NCI-H2081 treated with DMSO at 0.1 percent for 48 hours (cell line): ENCODE results near the gene DMAC1.

Source experiments
- DNase-seq: peaks from one replicate; lab custom pipeline; 2025; lab: John Stamatoyannopoulos, UW

The DMAC1 gene, protein sequence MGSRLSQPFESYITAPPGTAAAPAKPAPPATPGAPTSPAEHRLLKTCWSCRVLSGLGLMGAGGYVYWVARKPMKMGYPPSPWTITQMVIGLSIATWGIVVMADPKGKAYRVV

GRCh38 chr9:7799234-7799943 lies at the start of gene DMAC1:
Gene DMAC1, minus strand, starts transcription at chr9:7799778. Its CDS starts 44 bp downstream, at chr9:7799734.
- peak; percentile 41 for DNase-seq

- no peak for DNase-seq
Measured at GRCh38 chr9:7849362-7849761, 49.8 kb upstream of the DMAC1 start.

- DNase-seq: no peak
Measured at GRCh38 chr9:7848498-7848897, 48.9 kb upstream of the DMAC1 start.

DNA sequence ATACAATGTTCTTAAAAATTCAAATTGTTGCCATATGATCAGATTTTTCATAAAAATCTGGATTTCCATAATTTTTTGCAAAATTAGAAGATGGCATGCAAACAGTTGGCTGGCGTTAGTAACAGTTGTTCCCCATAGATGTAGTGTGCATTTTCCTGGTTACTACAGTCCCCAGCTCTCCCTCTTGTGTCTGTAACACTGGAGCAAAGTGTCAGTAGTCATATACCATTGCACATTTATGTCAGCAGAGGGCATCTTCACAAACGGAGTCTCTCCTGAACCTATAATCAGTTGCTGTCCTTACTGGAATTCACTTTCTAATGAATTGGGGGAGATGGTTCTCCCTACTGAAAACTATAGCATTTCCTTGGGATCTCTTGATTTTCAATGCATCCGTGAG lies 44.7 kb upstream of the DMAC1 start:
- DNase-seq: no peak

DNA sequence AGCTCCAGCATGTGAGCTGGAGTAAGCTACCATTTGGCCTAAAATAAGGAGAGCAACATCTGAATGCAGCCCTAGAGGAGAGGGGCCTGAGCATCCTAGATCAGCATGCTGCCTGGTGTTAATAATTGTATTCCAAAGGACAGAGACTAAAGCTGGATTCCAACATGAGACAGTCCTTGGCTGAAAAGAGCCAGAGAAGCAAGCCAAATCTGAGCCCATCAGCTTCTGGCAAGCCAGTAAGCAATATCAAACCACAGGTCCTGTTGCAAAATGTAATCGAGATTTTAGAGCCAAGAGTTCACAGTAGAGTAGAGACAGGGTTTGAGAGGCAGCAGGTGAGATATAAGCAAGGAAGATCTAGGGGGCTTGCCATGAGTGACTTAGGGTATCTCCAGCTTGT lies 42.3 kb upstream of the DMAC1 start:
- DNase-seq: no peak

- no peak for DNase-seq
Measured at GRCh38 chr9:7834531-7834930, 35.0 kb upstream of the DMAC1 start.

DNA sequence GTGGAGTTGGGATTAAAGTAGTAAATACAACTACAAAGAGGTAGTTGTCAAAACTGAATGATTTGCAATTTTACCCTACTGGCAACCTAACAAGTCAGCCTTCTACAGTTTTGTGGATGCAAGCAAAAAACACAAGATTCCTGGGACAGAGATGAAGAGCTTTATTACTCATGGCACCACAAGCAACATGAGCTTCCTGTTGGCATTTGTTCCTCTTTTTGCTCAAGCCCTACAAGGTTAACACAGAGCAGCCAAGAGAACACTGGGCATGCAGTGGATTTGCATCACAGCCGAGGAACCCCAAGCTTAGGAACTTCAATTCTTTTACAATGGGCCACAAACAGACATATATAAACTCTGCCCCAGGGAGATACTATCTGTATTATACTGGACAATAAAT lies 28.8 kb upstream of the DMAC1 start:
- DNase-seq: no peak

GRCh38 chr9:7827792-7828191 lies 28.2 kb upstream of the DMAC1 start:
- no peak for DNase-seq

DNA sequence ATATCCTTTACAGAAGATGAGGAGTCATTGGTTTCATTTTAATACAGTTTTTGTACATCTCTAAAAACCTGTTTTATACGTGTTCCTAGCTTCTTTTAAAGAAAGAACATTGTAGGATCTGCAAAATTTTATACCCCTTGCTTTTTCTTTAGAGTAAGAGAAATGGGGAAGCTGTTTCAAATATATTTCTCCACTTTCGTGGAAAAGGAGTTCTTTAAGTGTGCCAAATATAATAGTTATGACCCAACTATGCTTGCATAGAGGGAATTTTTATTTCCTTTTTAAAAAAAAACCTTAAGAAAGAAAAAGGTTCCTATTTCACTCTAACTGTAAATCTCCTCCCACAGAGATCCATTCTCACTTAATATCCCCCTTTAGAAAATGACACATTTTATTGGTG lies 27.5 kb upstream of the DMAC1 start:
- DNase-seq: no peak

- no peak for DNase-seq
Measured at GRCh38 chr9:7823651-7824050, 24.1 kb upstream of the DMAC1 start.

DNA sequence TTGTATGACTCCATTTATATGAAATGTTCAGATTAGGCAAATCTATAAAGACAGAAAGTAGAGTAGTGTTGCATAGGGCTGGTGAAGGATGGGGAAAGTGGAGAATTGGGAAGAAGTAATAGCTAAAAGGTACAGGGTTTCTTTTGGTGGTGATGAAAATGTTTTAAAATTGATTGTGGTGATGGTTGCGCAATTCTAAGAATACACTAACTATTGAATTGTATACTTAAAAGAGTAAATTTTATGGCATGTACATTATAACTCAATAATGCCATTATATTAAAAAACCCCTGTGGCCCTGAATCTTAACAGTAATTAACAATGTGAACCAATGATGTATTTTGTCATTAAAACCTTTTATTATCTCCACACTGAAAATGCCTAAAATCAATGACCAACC lies 20.4 kb upstream of the DMAC1 start:
- DNase-seq: no peak

- DNase-seq: no peak
Measured at GRCh38 chr9:7816021-7816420, 16.4 kb upstream of the DMAC1 start.

DNA sequence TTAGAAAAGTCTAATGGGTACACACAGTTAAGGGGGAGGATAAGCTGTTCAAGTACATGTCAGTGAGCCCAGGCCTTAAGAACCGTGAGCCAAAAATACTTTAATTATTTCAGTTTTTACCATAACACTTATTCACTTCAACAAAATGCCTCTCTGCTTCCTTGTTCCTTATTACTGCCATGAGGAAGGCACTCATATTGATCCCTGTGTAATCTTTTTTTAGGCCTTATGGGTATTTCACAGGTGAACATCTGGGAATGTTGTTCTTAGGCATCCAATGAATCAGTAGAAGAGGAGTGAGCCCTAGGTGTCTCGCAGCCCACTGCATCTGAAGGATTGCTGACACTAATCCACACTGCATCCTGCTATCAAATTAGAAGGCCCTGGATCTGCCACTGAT lies 13.5 kb upstream of the DMAC1 start:
- no peak for DNase-seq

DNA sequence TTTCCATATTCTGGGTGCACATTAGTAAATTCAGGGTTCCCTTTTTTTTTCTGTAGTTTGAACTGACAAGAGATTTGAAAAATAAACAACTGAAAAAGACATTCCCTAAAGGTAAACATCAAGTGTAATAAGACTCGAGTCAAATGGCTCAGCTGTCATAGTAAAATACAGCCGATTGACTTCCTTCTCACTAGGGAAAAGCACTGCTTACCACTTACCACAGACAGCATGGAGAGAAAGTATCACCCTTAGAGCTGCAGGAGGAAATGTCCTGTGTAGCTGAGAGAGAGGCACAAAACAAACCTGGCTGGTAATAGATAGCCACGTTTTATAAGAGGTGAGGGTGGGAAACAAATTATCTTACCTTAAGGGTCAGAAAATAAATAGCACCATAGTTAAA lies 12.1 kb upstream of the DMAC1 start:
- DNase-seq: no peak

GRCh38 chr9:7802666-7803065 lies 3.1 kb upstream of the DMAC1 start:
- DNase-seq: no peak

DNA sequence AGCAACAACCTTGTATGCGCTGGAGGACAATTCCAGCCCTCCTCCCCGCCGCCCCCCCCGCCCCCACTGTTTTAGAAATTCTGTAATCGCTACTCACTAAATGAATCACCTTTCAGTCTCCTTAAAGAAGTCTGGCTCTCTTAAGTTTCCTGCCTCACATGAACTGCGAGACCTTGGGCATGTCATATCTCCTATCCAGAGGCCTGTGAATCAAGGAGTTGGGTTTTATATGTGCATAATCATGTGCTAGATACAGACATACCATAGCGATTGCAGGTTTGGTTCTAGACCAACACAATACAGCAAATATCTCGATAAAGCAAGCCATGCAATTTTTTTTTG lies 337 bp upstream of the DMAC1 start:
- DNase-seq: no peak

- no peak for DNase-seq
Measured at GRCh38 chr9:7794196-7794595, 5.4 kb downstream of the DMAC1 start.

DNA sequence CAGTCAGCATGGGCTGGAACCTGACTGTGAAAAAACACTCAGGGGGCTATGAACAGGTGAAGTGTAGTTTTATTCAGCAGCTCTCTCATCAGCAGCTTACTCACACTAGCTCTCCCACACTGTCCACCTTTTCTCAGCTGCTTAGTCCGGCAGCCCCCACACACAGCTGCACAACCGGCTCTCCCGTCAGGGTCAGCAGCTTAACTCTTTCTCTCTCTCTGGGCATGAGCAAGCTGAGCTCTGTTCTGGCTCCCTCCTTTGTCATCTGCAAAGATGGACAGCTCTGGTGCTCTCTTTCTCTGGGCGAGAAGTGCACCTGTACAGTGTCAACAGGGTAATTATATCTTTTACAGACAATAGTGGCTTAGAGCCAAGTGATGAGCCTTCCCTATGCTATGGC lies 8.2 kb downstream of the DMAC1 start:
- DNase-seq: no peak

GRCh38 chr9:7790819-7791182 lies 8.8 kb downstream of the DMAC1 start:
- DNase-seq: no peak

- DNase-seq: no peak
Measured at GRCh38 chr9:7790022-7790818, 9.4 kb downstream of the DMAC1 start.

DNA sequence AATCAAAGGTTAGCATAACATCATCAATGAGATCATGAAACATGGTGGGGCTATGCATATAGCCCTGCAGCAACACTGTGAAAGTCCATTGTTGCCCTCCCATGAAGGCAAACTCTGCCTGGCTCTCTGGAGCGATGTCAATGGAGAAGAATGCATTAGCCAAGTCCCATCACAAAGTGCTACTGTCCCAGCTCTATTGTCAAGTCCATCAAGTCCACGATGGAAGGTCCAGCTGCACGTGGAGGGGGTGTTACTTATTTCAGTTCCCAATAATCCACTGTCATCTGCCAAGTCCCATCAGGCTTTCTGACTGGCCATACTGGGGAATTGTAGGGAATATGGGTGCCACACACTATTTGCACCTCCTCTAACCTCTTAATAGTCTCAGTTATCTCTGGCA lies 10.8 kb downstream of the DMAC1 start:
- no peak for DNase-seq

GRCh38 chr9:7785813-7786212 lies 13.8 kb downstream of the DMAC1 start:
- no peak for DNase-seq

DNA sequence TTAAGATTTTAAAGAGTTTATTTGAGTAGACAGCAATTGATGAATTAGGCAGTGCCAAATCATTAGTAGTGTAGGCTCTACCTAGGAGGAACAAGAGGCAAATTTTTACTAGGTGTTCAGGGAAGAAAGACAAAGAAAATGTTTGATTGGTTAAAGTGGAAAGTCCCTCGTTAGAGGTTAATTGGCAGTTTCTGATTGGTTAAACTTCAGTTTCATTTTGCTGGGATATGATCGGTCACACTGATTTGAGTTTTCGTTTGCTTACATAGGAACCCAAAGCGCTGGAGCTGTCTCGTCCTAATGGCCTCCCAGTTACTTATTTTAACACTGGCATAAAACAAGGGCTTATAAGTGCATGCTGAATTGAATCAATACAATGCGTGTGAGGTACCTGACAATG lies 15.1 kb downstream of the DMAC1 start:
- no peak for DNase-seq

DNA sequence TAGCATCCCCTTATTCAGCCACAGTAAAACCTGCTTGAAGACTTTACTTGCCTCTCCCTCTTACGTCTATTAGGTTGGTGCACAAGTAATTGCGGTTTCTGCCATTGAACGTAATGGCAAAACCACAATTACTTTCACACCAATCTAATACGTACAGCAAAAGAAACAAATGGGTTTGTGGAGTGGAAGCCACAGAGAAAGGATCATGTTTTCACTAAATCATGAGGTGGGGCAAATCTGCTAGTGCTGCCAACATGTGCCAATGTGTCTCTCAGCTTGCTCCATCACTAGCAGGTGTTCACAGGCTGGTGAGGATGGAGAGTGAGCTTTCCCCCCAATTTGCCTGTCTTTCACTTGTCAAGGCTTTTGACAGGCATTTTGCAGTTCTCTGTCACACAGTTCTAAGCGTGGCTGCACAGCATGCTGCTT lies 15.9 kb downstream of the DMAC1 start:
- DNase-seq: no peak
